Naive thymus-derived CD8-positive, alpha-beta T cell (primary cell): ENCODE measurements around the gene CFAP77. TPM values are rescaled to one million over a fixed set of nuclear protein-coding genes. Genes with fewer than 3 reads are reported as not detected.

Source experiments
- ATAC-seq, 2 donors: fragments of 150-1000 bp; cut with Tn5 transposase in 1 of 2; sonication (Bioruptor Pico), chemical (Tn5 transposase) in 1 of 2; 1 replicate in 1 of 2; 2 replicates in 1 of 2; pipeline ENCODE4 v1.10.0; 2021; ENCODE audit warnings: mild to moderate bottlenecking in 2 of 2, moderate library complexity in 2 of 2
- POLR2A ChIA-PET: fragments of 350-600 bp; sonication (Branson Sonifier 250); formaldehyde crosslinking; loops from one replicate; lab custom pipeline; 2021; ENCODE audit warnings: antibody characterized with exemption; lab: Charles Lee
- DNase-seq, 10 donors: peaks; one replicate each; pipeline versions ENCODE4 v3.0.0 to v3.0.0-alpha.2; 2020 to 2022
- H3K27ac Mint-ChIP-seq, 10 donors: one replicate each; pipeline ENCODE4 v1.8.0; 2020 to 2022; ENCODE audit warnings: mild to moderate bottlenecking in 10 of 10, mixed read lengths in 10 of 10, moderate library complexity in 4 of 10, inconsistent platforms in 1 of 10
- H3K27me3 Mint-ChIP-seq, 5 donors: one replicate each; pipeline ENCODE4 v1.8.0; 2021 to 2022; ENCODE audit warnings: mixed read lengths in 5 of 5
- H3K36me3 Mint-ChIP-seq, 3 donors: one replicate each; pipeline ENCODE4 v1.8.0; 2020 to 2022; ENCODE audit warnings: mixed read lengths in 3 of 3, mild to moderate bottlenecking in 2 of 3, inconsistent platforms in 1 of 3
- H3K4me1 Mint-ChIP-seq, 4 donors: one replicate each; pipeline ENCODE4 v1.8.0; 2021 to 2022; ENCODE audit warnings: mixed read lengths in 4 of 4
- H3K4me3 Mint-ChIP-seq, 10 donors: one replicate each; pipeline ENCODE4 v1.8.0; 2020 to 2022; ENCODE audit warnings: mild to moderate bottlenecking in 10 of 10, mixed read lengths in 10 of 10, moderate library complexity in 6 of 10, inconsistent platforms in 1 of 10
- H3K9me3 Mint-ChIP-seq, 9 donors: one replicate each; pipeline ENCODE4 v1.8.0; 2020 to 2022; ENCODE audit warnings: mixed read lengths in 9 of 9, mild to moderate bottlenecking in 3 of 9, inconsistent platforms in 1 of 9, moderate library complexity in 1 of 9
- polyA plus RNA-seq, 3 donors: library from polyadenylated mRNA; unstranded; fragments of 300-500 nt; fragmentation: Illumina TruSeq; gene quantifications; one replicate each; pipeline ENCODE4 v1.2.3, GENCODE V29; 2021
- total RNA-seq, 8 experiments: library from RNA in 2 of 8; stranded (reverse) in 2 of 8; gene quantifications; one replicate each; pipeline ENCODE4 v1.2.3 and lab custom pipeline; 2021 to 2026

CFAP77 gene
- total and polyA plus RNA-seq, 5 experiments from 2014 or later = not detected

GRCh38 chr9:132516911-132517310 is 106.9 kb downstream of the CFAP77 start:
- Mint-ChIP-seq H3K9me3 (peaks cover 0 to 3% (median 0%) of the 10 kb centered on the region in 9 donors), H3K36me3 (no peaks in the 10 kb centered on the region), H3K27me3 (peaks cover 4 to 37% (median 20%) of the 10 kb centered on the region in 5 donors), H3K4me3 (no peak overlapping the region), H3K27ac (no peak overlapping the region), H3K4me1 (no peaks in the 10 kb centered on the region)
- no peak for ATAC-seq
- POLR2A ChIA-PET = no interaction called here
- no peak for DNase-seq

- no peaks in the 10 kb centered on the region for H3K4me1 Mint-ChIP-seq
- H3K4me3 Mint-ChIP-seq = no peak overlapping the region
- no peak overlapping the region for H3K27ac Mint-ChIP-seq
- no peak for DNase-seq
- no peak for ATAC-seq
- POLR2A ChIA-PET = no interaction called here
- no peaks in the 10 kb centered on the region for H3K36me3 Mint-ChIP-seq
- peaks cover 4 to 37% (median 21%) of the 10 kb centered on the region in 5 donors for H3K27me3 Mint-ChIP-seq
- H3K9me3 Mint-ChIP-seq = peaks cover 0 to 3% (median 0%) of the 10 kb centered on the region in 9 donors
Measured at GRCh38 chr9:132517815-132518550, 108.0 kb downstream of the CFAP77 start.

GRCh38 chr9:132518626-132519025 is 108.6 kb downstream of the CFAP77 start:
- ATAC-seq (no peak), DNase-seq (no peak)
- Mint-ChIP-seq H3K36me3 (no peaks in the 10 kb centered on the region), H3K4me1 (no peaks in the 10 kb centered on the region), H3K27ac (no peak overlapping the region), H3K9me3 (peaks cover 0 to 3% (median 0%) of the 10 kb centered on the region in 9 donors), H3K4me3 (no peak overlapping the region), H3K27me3 (peaks cover 7 to 35% (median 25%) of the 10 kb centered on the region in 5 donors)
- POLR2A ChIA-PET = no interaction called here

- H3K27me3 Mint-ChIP-seq = peaks cover 7 to 32% (median 25%) of the 10 kb centered on the region in 5 donors
- H3K4me1 Mint-ChIP-seq = no peaks in the 10 kb centered on the region
- peaks cover 0 to 3% (median 0%) of the 10 kb centered on the region in 9 donors for H3K9me3 Mint-ChIP-seq
- H3K27ac Mint-ChIP-seq = no peak overlapping the region
- no peak for DNase-seq
- no peak for ATAC-seq
- H3K4me3 Mint-ChIP-seq = no peak overlapping the region
- peaks cover 0 to 2% (median 0%) of the 10 kb centered on the region in 3 donors for H3K36me3 Mint-ChIP-seq
- POLR2A ChIA-PET = no interaction called here
Measured at GRCh38 chr9:132519033-132519432, 109.0 kb downstream of the CFAP77 start.

- peaks cover 0 to 3% (median 0%) of the 10 kb centered on the region in 9 donors for H3K9me3 Mint-ChIP-seq
- H3K36me3 Mint-ChIP-seq = peaks cover 0 to 4% (median 0%) of the 10 kb centered on the region in 3 donors
- ATAC-seq = no peak
- no peak overlapping the region for H3K4me3 Mint-ChIP-seq
- H3K4me1 Mint-ChIP-seq = no peaks in the 10 kb centered on the region
- POLR2A ChIA-PET = no interaction called here
- no peak for DNase-seq
- peaks cover 5 to 27% (median 22%) of the 10 kb centered on the region in 5 donors for H3K27me3 Mint-ChIP-seq
- no peak overlapping the region for H3K27ac Mint-ChIP-seq
Measured at GRCh38 chr9:132520612-132521011, 110.6 kb downstream of the CFAP77 start.

GRCh38 chr9:132525308-132526023 is 115.5 kb downstream of the CFAP77 start:
- POLR2A ChIA-PET = no interaction called here
- Mint-ChIP-seq H3K4me1 (no peaks in the 10 kb centered on the region), H3K36me3 (peaks cover 0 to 4% (median 0%) of the 10 kb centered on the region in 3 donors), H3K9me3 (peaks cover 0 to 2% (median 0%) of the 10 kb centered on the region in 9 donors), H3K27ac (no peak overlapping the region), H3K4me3 (no peak overlapping the region), H3K27me3 (peaks cover 6 to 26% (median 15%) of the 10 kb centered on the region in 5 donors)
- DNase-seq (no peak), ATAC-seq (no peak)

GRCh38 chr9:132531195-132531594 is 121.2 kb downstream of the CFAP77 start:
- H3K36me3 Mint-ChIP-seq = peaks cover 2 to 9% (median 4%) of the 10 kb centered on the region in 3 donors
- H3K4me1 Mint-ChIP-seq = no peaks in the 10 kb centered on the region
- no peak overlapping the region for H3K27ac Mint-ChIP-seq
- POLR2A ChIA-PET = no interaction called here
- DNase-seq (no peak), ATAC-seq (no peak)
- no peak overlapping the region for H3K4me3 Mint-ChIP-seq
- peaks cover 8 to 32% (median 20%) of the 10 kb centered on the region in 5 donors for H3K27me3 Mint-ChIP-seq
- peaks cover 0 to 13% (median 3%) of the 10 kb centered on the region in 9 donors for H3K9me3 Mint-ChIP-seq

- Mint-ChIP-seq H3K27me3 (peaks cover 8 to 32% (median 20%) of the 10 kb centered on the region in 5 donors), H3K36me3 (peaks cover 2 to 9% (median 4%) of the 10 kb centered on the region in 3 donors), H3K4me3 (peak overlapping the region in 1 of 10 donors; percentile 45), H3K27ac (no peak overlapping the region), H3K9me3 (peaks cover 0 to 13% (median 3%) of the 10 kb centered on the region in 9 donors), H3K4me1 (no peaks in the 10 kb centered on the region)
- ATAC-seq = no peak
- DNase-seq = no peak
- POLR2A ChIA-PET = no interaction called here
Measured at GRCh38 chr9:132531710-132532570, 121.9 kb downstream of the CFAP77 start.

- DNase-seq (no peak), ATAC-seq (no peak)
- POLR2A ChIA-PET = no interaction called here
- Mint-ChIP-seq H3K9me3 (peaks cover 0 to 13% (median 3%) of the 10 kb centered on the region in 9 donors), H3K27ac (no peak overlapping the region), H3K36me3 (peaks cover 2 to 9% (median 4%) of the 10 kb centered on the region in 3 donors), H3K27me3 (peaks cover 8 to 32% (median 20%) of the 10 kb centered on the region in 5 donors), H3K4me1 (no peaks in the 10 kb centered on the region), H3K4me3 (no peak overlapping the region)
Measured at GRCh38 chr9:132534832-132535231, 124.8 kb downstream of the CFAP77 start.

- H3K27ac Mint-ChIP-seq = no peak overlapping the region
- H3K9me3 Mint-ChIP-seq = peaks cover 0 to 13% (median 3%) of the 10 kb centered on the region in 9 donors
- peaks cover 5 to 23% (median 13%) of the 10 kb centered on the region in 5 donors for H3K27me3 Mint-ChIP-seq
- POLR2A ChIA-PET = no interaction called here
- ATAC-seq (no peak), DNase-seq (no peak)
- H3K36me3 Mint-ChIP-seq = peaks cover 2 to 9% (median 4%) of the 10 kb centered on the region in 3 donors
- no peaks in the 10 kb centered on the region for H3K4me1 Mint-ChIP-seq
- no peak overlapping the region for H3K4me3 Mint-ChIP-seq
Measured at GRCh38 chr9:132536124-132536523, 126.1 kb downstream of the CFAP77 start.

GRCh38 chr9:132537352-132537751 is 127.3 kb downstream of the CFAP77 start:
- H3K4me1 Mint-ChIP-seq = no peaks in the 10 kb centered on the region
- H3K27ac Mint-ChIP-seq = no peak overlapping the region
- H3K4me3 Mint-ChIP-seq = no peak overlapping the region
- peaks cover 0 to 9% (median 4%) of the 10 kb centered on the region in 3 donors for H3K36me3 Mint-ChIP-seq
- DNase-seq (no peak), ATAC-seq (no peak)
- H3K27me3 Mint-ChIP-seq = peaks cover under 1 to 13% (median 3%) of the 10 kb centered on the region in 5 donors
- H3K9me3 Mint-ChIP-seq = peaks cover 0 to 13% (median 3%) of the 10 kb centered on the region in 9 donors
- POLR2A ChIA-PET = no interaction called here

- Mint-ChIP-seq H3K36me3 (peaks cover 0 to 9% (median 4%) of the 10 kb centered on the region in 3 donors), H3K27ac (no peak overlapping the region), H3K27me3 (peaks cover 0 to 8% (median 3%) of the 10 kb centered on the region in 5 donors), H3K9me3 (peaks cover 0 to 13% (median 3%) of the 10 kb centered on the region in 9 donors), H3K4me1 (no peaks in the 10 kb centered on the region), H3K4me3 (no peak overlapping the region)
- DNase-seq (no peak), ATAC-seq (no peak)
- POLR2A ChIA-PET = no interaction called here
Measured at GRCh38 chr9:132538071-132538470, 128.1 kb downstream of the CFAP77 start.
